ENCODE measurements around the gene TP53I3. TPM values are rescaled to one million over a fixed set of nuclear protein-coding genes. Genes with fewer than 3 reads are reported as not detected.
A peak's percentile ranks its signal among the peaks of the same experiment; 100 is the strongest.

Gene TP53I3
- total RNA-seq, 4 donors from 2014 or later = 6.7 to 15.5 (median 12.3) TPM

- WGBS = under 1% methylated on average over 37 of the region's 41 CpGs
- peaks cover 27% of the 10 kb centered on the region for H3K4me1 ChIP-seq
- no peak for TF ChIP-seq EP300 (IDR thresholded peaks at IDR 0.05)
- TF ChIP-seq POLR2AphosphoS5 (IDR thresholded peaks at IDR 0.05) = no peak
- no peak for TF ChIP-seq CTCF (IDR thresholded peaks at IDR 0.05)
- no peak for TF ChIP-seq POLR2A (IDR thresholded peaks at IDR 0.05)
- H3K9me3 ChIP-seq = no peaks in the 10 kb centered on the region
- peak overlapping the region; percentile 80 for H3K4me3 ChIP-seq
- H3K27ac ChIP-seq = peak overlapping the region; percentile 96
- peaks cover 37% of the 10 kb centered on the region for H3K36me3 ChIP-seq
- DNase-seq (ENCODE audit: low spot score in 2 of 2) = peak in 1 of 2 donors; percentile 79
- no peaks in the 10 kb centered on the region for H3K27me3 ChIP-seq
Observed at GRCh38 chr2:24076849-24077534, 7.6 kb downstream of the TP53I3 start.

- peak; percentile 99 to 100 for DNase-seq (ENCODE audit: low spot score in 2 of 2)
- no peaks in the 10 kb centered on the region for H3K9me3 ChIP-seq
- no peaks in the 10 kb centered on the region for H3K27me3 ChIP-seq
- peak within 1 kb of the TSS; percentile 96 for H3K27ac ChIP-seq
- H3K4me3 ChIP-seq = peak within 1 kb of the TSS; percentile 80
- peaks cover 27% of the 10 kb centered on the region for H3K4me1 ChIP-seq
- WGBS = under 1% methylated on average over 48 of the region's 64 CpGs
- peaks cover 37% of the 10 kb centered on the region for H3K36me3 ChIP-seq
- TF ChIP-seq EP300 (IDR thresholded peaks at IDR 0.05) = no peak
- peak in 1 of 2 donors; percentile 68 for TF ChIP-seq POLR2A (IDR thresholded peaks at IDR 0.05)
- TF ChIP-seq CTCF (IDR thresholded peaks at IDR 0.05) = no peak
- peak; percentile 75 to 98 (median 77) for TF ChIP-seq POLR2AphosphoS5 (IDR thresholded peaks at IDR 0.05)
Observed at GRCh38 chr2:24075915-24076848, 8.5 kb downstream of the TP53I3 start, which contains the start of gene SF3B6. Gene SF3B6, minus strand, starts transcription at chr2:24076326. Its CDS starts 97 bp downstream, at chr2:24076229.

- Histone ChIP-seq H3K4me1 (peaks cover 27% of the 10 kb centered on the region), H3K27ac (peak overlapping the region; percentile 96), H3K4me3 (peak overlapping the region; percentile 80), H3K36me3 (peaks cover 34% of the 10 kb centered on the region), H3K27me3 (no peaks in the 10 kb centered on the region), H3K9me3 (no peaks in the 10 kb centered on the region)
- 54% methylated on average over 5 of the region's 5 CpGs for WGBS
- no peak for DNase-seq (ENCODE audit: low spot score in 2 of 2)
- TF ChIP-seq EP300 (IDR thresholded peaks at IDR 0.05) (no peak), CTCF (IDR thresholded peaks at IDR 0.05) (no peak), POLR2AphosphoS5 (IDR thresholded peaks at IDR 0.05) (no peak), POLR2A (IDR thresholded peaks at IDR 0.05) (no peak)
Observed at GRCh38 chr2:24075259-24075658, 9.4 kb downstream of the TP53I3 start.

- Histone ChIP-seq H3K4me3 (no peak overlapping the region), H3K27ac (no peak overlapping the region), H3K4me1 (peaks cover 27% of the 10 kb centered on the region), H3K9me3 (no peaks in the 10 kb centered on the region), H3K27me3 (no peaks in the 10 kb centered on the region), H3K36me3 (peaks cover 44% of the 10 kb centered on the region)
- DNase-seq (ENCODE audit: low spot score in 2 of 2) = no peak
- TF ChIP-seq CTCF (IDR thresholded peaks at IDR 0.05) (no peak), EP300 (IDR thresholded peaks at IDR 0.05) (no peak), POLR2AphosphoS5 (IDR thresholded peaks at IDR 0.05) (no peak), POLR2A (IDR thresholded peaks at IDR 0.05) (no peak)
- WGBS = 85% methylated on average over 6 of the region's 6 CpGs
Observed at GRCh38 chr2:24073816-24074215, 10.8 kb downstream of the TP53I3 start.

- Histone ChIP-seq H3K27me3 (no peaks in the 10 kb centered on the region), H3K4me1 (peaks cover 18% of the 10 kb centered on the region), H3K36me3 (peaks cover 59% of the 10 kb centered on the region), H3K27ac (no peak overlapping the region), H3K9me3 (no peaks in the 10 kb centered on the region), H3K4me3 (no peak overlapping the region)
- 78% methylated on average over 4 of the region's 4 CpGs for WGBS
- DNase-seq (ENCODE audit: low spot score in 2 of 2) = no peak
- no peak for TF ChIP-seq POLR2AphosphoS5 (IDR thresholded peaks at IDR 0.05)
Observed at GRCh38 chr2:24072259-24072658, 12.4 kb downstream of the TP53I3 start.
